Osteocyte (in vitro differentiated cells): Measurements from ENCODE around the gene ZNF79. TPM values are rescaled to one million over a fixed set of nuclear protein-coding genes. Genes with fewer than 3 reads are reported as not detected.

ENCODE experiments used
- DNase-seq: peaks from one replicate; pipeline ENCODE4 v3.0.0; 2021; ENCODE audit warnings: mixed read lengths; ENCODE audit not compliant: unreplicated experiment; ENCODE audit errors: extremely low spot score
- H3K27ac Mint-ChIP-seq: one replicate; pipeline ENCODE4 v1.8.0; 2021; ENCODE audit warnings: mild to moderate bottlenecking, mixed read lengths; ENCODE audit not compliant: unreplicated experiment
- H3K27me3 Mint-ChIP-seq: one replicate; pipeline ENCODE4 v1.8.0; 2021; ENCODE audit warnings: mixed read lengths; ENCODE audit not compliant: unreplicated experiment
- H3K36me3 Mint-ChIP-seq: one replicate; pipeline ENCODE4 v1.8.0; 2021; ENCODE audit warnings: mixed read lengths; ENCODE audit not compliant: unreplicated experiment
- H3K4me1 Mint-ChIP-seq: one replicate; pipeline ENCODE4 v1.8.0; 2021; ENCODE audit warnings: mixed read lengths; ENCODE audit not compliant: unreplicated experiment
- H3K4me3 Mint-ChIP-seq: one replicate; pipeline ENCODE4 v1.8.0; 2021; ENCODE audit warnings: mild to moderate bottlenecking, moderate library complexity, mixed read lengths; ENCODE audit not compliant: unreplicated experiment
- H3K9me3 Mint-ChIP-seq: one replicate; pipeline ENCODE4 v1.8.0; 2021; ENCODE audit warnings: mixed read lengths; ENCODE audit not compliant: unreplicated experiment
- total RNA-seq: library from RNA; stranded (reverse); gene quantifications from 2 replicates; pipeline ENCODE4 v1.2.1, GENCODE V29; 2021
- TF ChIP-seq, protein P1 (sequence below): fragments of 200-600 bp; sonication (generic); IDR thresholded peaks from 2 replicates; pipeline ENCODE4 v1.5.0; 2021; ENCODE audit warnings: antibody characterized with exemption, mild to moderate bottlenecking, moderate library complexity

Gene ZNF79
- total RNA-seq, 1 donor from 2014 or later = 9.0 TPM

DNA sequence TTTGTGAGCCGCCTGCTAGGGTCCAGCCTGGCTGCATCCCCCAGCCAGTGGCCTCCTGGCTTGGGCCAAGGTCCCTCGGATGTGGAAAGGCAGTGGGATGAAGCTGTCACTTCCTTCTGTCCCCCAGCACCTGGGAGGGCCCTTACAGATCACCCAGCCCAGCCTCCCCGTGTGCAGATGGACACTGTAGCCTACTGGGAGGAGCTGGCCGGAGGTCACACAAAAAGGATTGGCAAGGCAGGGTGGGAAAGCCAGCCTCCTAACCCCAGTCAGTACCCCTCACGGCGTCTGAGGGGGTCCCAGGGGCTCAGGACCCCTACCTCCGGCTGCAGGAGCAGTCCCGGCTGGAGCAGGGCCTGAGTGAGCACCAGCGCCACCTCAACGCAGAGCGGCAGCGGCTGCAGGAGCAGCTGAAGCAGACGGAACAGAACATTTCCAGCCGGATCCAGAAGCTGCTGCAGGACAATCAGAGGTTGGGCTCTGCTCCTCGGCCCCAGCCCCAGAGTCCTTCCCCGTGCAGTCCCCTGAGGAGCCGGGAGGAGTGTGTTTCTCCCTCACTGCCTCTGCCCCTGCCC, 55.4 kb downstream of the ZNF79 start:
- H3K36me3 Mint-ChIP-seq = peaks cover 25% of the 10 kb centered on the region
- no peak overlapping the region for H3K4me3 Mint-ChIP-seq
- H3K27ac Mint-ChIP-seq = no peak overlapping the region
- no peaks in the 10 kb centered on the region for H3K27me3 Mint-ChIP-seq
- DNase-seq = no peak
- TF ChIP-seq, protein P1, sequence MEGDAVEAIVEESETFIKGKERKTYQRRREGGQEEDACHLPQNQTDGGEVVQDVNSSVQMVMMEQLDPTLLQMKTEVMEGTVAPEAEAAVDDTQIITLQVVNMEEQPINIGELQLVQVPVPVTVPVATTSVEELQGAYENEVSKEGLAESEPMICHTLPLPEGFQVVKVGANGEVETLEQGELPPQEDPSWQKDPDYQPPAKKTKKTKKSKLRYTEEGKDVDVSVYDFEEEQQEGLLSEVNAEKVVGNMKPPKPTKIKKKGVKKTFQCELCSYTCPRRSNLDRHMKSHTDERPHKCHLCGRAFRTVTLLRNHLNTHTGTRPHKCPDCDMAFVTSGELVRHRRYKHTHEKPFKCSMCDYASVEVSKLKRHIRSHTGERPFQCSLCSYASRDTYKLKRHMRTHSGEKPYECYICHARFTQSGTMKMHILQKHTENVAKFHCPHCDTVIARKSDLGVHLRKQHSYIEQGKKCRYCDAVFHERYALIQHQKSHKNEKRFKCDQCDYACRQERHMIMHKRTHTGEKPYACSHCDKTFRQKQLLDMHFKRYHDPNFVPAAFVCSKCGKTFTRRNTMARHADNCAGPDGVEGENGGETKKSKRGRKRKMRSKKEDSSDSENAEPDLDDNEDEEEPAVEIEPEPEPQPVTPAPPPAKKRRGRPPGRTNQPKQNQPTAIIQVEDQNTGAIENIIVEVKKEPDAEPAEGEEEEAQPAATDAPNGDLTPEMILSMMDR = no peak
- H3K4me1 Mint-ChIP-seq = no peaks in the 10 kb centered on the region
- H3K9me3 Mint-ChIP-seq = no peaks in the 10 kb centered on the region

DNA sequence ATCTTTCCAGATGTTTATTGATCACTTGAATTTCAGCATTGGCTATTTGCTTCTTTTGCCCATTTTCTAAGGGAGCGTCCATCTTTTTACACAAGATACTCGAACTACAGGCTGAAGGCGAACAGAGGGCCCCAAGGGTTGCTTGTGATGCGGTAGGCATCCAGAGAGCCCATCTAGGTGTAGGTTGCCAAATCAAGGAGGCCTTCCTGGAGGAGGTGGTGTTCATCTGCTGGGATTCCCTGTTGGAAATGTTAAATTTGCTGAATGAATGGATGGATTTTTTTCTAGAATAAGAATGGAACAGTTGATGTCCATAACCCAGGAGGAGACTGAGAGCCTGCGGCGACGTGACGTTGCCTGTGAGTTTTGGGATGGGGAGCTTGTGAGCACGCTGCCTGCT, 58.5 kb downstream of the ZNF79 start:
- no peaks in the 10 kb centered on the region for H3K9me3 Mint-ChIP-seq
- no peaks in the 10 kb centered on the region for H3K4me1 Mint-ChIP-seq
- H3K27ac Mint-ChIP-seq = no peak overlapping the region
- H3K27me3 Mint-ChIP-seq = no peaks in the 10 kb centered on the region
- peaks cover 28% of the 10 kb centered on the region for H3K36me3 Mint-ChIP-seq
- TF ChIP-seq, protein P1 = no peak
- no peak overlapping the region for H3K4me3 Mint-ChIP-seq
- no peak for DNase-seq

DNA sequence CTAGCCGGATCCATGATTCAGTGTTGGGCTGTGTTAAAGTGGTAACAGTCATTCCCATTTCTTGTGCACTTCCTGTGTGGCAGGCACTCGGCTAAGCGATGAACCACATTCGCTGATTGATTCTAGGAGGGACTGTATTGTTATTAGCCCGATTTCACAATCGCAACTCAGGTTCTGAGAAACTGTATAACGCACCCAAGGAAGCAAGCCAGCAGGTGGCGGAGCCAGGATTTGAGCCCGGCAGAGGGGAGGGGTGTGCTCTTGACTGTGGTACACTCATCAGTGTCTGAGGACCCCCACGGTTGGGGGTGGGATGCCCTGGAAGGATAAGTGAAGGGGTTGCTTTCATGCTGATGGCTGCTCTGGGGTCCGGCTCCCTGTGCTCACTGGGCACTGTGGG, 61.8 kb downstream of the ZNF79 start:
- Mint-ChIP-seq H3K27ac (no peak overlapping the region), H3K9me3 (no peaks in the 10 kb centered on the region), H3K27me3 (no peaks in the 10 kb centered on the region), H3K4me3 (no peak overlapping the region), H3K4me1 (peaks cover 5% of the 10 kb centered on the region), H3K36me3 (peaks cover 27% of the 10 kb centered on the region)
- TF ChIP-seq, protein P1 = no peak
- DNase-seq = no peak

DNA sequence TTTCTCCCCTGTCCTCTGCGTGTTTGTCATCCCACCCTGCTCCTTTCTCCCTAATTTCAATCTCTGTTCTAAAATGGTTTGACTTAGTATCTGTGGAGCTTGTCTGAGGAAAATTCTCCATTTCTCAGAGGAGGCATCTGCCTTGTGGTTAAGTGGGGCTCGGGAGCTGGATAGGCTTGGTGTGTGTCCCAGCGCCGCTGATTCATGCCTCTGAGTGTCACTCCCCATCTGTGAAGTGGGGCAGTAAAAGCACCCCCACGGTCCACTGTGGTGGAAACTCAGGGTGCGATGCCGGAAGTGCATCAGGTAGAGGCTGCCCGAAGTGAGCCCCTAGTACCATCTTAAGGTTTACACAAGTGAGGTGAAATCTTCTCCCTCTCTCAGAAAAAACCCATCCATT, 64.8 kb downstream of the ZNF79 start:
- peaks cover 11% of the 10 kb centered on the region for H3K4me1 Mint-ChIP-seq
- peaks cover 19% of the 10 kb centered on the region for H3K36me3 Mint-ChIP-seq
- TF ChIP-seq, protein P1 = no peak
- no peak overlapping the region for H3K4me3 Mint-ChIP-seq
- no peak for DNase-seq
- H3K27me3 Mint-ChIP-seq = no peaks in the 10 kb centered on the region
- no peak overlapping the region for H3K27ac Mint-ChIP-seq
- H3K9me3 Mint-ChIP-seq = no peaks in the 10 kb centered on the region

DNA sequence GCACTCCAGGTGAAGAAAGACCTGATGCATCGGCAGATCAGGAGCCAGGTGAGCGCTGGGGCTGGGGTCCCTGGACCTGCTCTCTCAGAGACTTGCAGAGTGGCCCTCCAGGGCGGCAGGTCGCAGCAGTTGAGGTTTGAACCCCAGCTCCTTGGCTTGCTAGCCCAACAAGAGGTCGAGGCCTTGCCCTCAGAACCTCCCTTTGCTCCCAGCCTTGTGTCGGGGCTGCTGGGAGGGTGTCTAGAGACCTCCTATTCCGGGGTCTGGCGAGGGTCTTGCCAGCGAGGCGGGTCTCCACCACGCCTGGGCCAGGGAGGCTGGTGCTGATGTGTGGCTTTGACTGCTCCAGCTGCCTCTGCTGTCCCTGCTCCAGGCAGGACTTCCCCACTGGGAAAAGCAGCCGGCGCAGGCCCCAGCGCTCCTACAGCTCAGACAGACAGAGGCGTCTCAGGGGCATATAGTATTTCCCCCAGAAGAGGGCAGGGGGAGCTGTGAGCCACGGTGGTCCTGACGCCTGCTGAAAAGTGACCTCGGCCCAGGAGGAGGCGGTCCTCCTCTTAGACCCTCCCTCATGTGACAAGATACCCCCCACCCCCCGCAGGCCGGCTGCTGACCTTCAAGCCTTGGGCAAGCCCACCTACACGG, 65.4 kb downstream of the ZNF79 start:
- TF ChIP-seq, protein P1 = peak; percentile 19
- Mint-ChIP-seq H3K9me3 (no peaks in the 10 kb centered on the region), H3K27me3 (no peaks in the 10 kb centered on the region), H3K36me3 (peaks cover 14% of the 10 kb centered on the region), H3K4me3 (no peak overlapping the region), H3K4me1 (peaks cover 11% of the 10 kb centered on the region), H3K27ac (no peak overlapping the region)
- DNase-seq = no peak
